Measurements from ENCODE around the gene NFATC3.

The NFATC3 gene

DNA sequence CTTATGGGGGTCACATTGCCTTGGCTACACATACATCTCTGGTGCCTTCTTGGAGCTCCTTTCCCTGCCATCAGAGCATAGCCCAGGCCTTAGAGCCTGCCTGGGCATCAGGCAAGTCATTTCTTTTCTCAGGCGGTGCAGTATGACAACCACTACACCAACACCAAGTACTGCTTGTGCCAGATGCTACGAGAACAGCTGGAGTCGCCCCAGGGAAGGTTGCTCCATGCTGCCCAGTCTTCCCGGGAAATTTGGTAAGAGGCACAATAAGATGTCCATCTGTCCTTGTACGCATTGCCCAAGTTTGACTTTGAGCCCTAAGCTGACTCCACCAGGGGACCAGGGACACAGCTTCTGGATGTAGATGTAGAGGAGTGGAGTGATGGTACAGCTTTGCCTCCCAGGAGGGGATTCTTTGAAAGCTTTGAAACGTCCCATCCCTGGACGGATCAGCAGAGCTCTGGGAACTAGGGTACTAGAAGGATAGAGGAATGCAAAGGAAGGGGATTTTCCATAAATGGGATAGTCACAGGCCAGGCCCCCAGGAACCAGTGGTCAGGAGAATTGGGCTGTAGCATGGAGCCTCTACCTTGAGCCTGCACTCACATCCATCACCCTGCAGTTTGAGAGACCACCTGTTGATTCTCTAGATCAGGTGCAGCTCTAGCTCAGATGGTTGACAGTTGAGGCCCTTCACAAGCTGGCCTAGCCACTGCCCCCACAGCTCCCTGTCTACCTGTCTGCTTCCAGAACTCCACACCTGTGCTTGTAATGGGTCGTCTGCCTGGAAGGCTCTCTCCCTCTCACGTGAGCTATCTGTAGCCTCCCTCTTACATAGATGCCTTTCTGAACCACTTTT, 11.0 kb upstream of the NFATC3 start:
- DNase-seq: no peak

DNA sequence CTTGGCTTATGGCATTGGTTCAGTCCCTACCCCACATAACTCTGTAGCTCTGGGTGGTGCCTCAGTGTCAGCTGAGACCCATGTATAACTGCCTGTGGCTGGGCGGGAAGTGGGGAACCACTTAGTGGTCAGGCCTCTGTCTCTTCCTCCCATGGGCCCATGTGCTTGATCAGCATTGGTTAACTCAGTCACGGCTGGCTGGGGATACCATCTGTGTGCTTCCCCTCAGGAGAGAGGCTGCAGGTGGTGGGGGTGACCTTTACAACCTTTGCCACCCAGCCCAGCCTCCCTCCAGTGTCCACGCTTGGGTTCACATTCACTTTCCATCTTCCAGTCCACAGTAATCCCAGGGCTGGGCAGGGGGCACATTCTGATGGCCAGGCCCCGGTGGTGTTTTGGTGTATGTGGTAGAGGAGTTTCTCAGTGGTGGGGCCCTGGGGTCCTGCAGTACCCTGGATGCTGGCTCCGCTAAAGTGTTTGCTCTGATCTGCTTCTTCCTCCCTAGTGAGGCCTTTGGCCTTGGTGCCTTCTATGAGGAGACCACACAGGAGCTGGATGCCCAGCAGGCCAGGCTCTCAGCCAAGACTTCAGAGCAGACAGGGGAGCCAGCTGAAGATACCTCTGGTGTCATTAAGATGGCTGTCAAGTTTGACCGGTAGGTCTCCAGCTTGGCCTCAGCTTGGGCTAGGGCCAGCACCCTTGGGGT, 10.2 kb upstream of the NFATC3 start:
- DNase-seq: no peak

DNA sequence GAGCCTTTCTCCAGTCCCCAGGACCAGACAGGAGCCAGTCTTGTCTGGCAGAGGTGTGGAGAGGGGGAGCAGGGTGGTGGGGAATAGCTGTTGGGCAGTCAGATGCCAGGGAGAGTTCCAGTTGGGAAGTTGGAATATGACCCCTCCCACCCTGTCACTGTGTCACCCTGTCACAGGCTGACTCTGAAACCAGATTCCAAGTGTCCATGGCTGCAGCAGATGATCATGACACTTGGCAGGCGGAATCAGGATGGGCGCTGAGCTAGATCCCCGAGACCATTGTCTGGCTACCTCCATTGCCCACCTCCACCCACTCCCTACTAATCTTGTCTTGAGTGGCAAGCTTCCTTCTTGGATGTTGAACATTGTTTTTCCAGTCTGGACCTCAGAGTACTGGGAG, 9.2 kb upstream of the NFATC3 start:
- no peak for DNase-seq

DNA sequence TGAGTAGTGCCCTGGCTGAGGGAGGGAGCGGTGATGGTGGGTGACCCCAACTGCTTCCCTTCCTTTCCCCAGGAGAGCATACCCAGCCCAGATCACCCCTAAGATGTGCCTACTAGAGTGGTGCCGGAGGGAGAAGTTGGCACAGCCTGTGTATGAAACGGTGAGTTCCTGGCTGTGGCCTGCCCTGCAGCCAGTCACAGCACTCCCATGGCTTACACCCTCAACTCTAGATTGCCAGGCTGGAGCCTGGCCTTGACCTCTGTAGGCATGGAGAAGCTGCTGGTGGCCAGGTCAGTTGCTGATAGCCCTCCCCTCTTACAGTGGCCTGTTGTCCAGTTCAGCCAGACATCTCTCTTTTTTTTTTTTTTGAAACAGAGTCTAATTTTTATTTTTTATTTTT, 8.6 kb upstream of the NFATC3 start:
- DNase-seq: no peak

DNA sequence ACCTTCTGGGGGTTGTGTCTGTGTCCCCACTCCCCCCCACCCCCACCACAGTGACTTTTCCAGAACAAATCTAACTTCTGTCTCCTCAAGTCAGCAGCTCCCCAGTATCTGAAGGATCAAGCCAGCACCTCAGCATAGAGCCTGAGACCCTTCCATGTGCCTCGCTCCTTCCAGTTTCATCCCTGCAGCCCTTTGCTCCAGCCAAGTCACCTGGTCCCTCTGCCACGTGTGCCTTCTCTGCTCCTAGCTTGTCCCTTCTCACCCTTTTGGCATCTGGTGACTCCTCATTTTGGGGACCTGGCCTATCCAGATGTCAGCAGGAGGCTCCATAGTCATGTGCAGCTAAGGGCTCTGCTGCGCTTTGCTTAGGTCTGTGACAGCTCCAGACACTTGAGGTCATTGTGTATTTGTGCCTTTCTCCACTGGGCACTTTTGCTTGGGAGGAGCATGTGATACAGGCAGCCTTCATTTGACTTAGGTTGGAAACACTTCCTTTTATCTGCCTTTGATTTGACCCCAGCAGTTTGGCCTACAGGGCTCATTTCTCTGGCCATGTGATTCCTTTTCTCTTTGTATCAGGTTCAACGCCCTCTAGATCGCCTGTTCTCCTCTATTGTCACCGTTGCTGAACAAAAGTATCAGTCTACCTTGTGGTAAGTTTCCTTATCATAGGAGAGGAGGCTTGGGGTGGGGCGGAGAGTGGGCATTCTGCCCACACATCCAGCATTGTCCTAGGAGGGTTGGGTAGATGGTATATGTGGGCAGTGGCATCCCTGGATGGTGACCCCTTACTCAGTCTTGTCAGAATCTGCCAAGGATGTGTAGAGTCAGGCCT, 7.1 kb upstream of the NFATC3 start:
- DNase-seq: no peak

DNA sequence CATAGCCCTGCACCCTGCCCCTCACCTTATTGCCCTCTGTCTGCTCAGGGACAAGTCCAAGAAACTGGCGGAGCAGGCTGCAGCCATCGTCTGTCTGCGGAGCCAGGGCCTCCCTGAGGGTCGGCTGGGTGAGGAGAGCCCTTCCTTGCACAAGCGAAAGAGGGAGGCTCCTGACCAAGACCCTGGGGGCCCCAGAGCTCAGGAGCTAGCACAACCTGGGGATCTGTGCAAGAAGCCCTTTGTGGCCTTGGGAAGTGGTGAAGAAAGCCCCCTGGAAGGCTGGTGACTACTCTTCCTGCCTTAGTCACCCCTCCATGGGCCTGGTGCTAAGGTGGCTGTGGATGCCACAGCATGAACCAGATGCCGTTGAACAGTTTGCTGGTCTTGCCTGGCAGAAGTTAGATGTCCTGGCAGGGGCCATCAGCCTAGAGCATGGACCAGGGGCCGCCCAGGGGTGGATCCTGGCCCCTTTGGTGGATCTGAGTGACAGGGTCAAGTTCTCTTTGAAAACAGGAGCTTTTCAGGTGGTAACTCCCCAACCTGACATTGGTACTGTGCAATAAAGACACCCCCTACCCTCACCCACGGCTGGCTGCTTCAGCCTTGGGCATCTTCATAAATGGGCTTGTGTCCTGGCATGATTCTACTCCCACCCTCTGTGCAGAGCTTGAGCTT, 6.3 kb upstream of the NFATC3 start:
- no peak for DNase-seq

DNA sequence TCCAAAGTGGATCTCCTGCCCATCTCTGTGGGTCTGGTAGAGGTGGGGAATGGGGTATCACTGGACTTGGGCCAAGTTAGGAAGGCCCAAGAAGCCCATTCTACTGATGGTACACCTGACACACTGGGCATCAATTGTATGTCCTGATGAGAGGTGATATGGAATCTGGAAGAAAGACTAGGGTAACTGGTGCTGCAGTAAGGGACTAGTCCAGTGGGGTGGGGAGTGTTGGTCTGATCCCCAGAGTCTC, 5.9 kb upstream of the NFATC3 start:
- no peak for DNase-seq

DNA sequence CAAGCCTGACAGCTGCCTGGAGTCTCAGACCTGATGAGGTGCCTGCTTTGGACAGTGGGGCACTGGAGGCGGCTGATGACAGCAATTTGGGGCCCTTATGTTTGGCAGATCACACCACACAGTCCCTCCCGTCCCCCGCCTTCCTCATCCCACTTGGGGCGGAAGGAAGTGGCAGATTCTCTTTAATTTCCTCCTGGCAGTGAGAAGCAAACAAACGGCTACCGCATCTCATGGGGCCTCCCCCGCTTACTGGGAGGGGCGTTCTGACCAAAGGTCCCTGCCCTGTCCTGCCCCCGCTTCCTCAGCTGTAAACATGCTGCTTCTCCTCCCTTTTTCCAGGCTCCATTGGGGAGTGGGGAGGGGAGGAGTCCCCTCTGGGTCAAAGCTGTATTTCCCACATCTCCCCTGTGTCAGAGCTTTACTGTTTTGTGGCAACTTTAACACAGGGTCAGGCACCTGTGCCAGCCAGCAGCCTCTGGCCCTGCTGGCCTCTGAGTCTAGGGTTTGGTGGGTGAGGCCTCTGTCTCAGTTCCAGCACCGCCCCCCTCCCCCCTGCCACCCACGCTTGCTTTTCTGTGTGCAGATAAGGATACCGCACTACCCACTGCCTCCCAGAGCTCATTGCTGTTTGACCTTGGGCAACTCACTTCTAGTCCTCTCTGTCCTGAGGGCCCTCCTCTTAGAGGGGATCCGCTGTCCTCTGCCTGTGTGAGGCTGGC, 5.4 kb upstream of the NFATC3 start:
- DNase-seq: no peak

DNA sequence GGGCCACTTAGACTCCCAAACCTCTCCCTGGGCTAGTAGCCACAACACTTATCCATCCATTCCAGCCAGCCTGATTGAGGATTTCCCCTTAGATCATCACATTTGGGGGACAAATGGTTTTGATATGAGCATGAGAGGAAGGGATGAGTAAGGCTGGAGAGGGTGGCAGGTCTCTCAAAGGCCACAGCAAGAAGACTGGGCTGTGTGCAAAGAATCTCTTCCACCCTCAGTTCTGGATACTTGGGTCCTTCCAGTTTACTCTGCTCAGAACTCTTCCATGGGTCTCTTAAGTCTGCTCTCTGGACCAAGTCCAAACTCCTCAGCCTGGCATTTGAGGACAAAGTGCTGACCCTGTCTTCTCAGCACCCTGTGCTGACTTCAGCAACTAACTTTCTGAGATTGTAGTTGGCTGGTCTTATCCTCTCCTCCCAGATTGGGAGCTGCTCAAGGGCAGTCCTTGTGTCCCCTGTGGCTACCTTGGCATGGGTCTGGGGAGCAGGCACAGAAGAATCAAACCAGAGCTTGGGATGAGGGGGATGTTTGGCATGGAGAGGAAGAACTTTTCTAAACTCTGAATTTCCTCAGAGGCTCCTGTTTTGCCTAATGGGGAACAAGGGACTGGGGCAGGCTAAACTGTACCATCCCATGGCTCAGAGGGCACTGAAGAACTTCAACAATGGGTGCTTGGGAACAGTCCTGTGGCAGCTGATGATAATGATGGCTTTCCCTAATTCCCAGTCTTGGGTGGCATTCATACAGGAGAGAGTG, 3.1 kb upstream of the NFATC3 start:
- no peak for DNase-seq

DNA sequence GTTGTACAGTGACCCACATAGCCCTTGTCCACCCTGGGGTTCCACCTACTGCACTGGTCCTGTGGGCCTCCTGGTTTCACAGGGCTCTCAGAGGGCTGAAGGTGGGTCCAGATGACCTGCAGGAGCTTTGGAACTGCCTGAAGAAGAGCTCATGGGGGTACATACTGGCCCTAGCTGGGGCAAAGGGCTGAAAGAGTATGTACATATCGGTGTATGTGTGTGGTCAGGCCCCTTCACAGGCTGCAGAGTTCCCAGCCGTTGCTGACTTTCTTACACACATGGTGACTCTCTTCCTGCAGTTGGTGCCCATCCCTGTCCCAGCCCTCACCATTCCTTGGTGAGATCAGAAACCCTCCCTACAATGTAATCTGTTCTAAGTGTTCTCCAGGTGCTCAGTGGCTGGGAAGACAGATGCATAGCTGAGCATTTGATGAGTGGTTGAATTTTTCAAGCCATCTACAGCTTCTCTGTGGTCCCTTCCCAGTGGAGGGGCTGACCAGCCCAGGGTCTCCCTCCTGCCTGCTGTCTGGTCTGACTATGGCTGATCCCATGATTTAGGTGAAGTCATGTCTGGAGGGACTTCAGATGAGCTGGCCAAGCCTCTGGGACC, 2.4 kb upstream of the NFATC3 start:
- DNase-seq: no peak

DNA sequence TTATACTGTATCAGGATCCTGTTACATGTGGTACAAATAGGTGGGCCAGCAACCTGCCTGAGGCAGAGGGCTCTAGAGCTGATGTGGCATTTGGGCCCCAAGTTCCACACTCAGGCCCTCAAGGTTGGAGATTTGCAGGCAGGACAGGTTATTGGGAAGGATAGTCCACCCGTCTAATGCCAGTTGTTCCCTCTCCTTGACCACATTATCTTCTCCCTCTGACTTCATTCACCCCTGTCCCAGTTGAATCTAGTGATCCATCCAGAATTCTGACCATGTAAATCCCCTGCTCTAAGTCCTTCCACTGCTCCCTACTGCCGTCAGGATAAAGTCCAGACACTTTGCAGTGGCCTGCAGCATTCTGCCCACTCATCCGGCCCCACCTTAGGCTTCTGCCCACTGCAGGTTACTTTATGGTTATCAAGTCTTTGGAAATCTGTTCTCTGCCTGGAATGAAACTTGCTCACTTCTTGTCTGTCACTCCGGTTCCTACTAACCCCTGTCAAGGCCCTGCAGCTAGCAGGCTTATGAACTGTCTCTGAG, 1.9 kb upstream of the NFATC3 start:
- no peak for DNase-seq

DNA sequence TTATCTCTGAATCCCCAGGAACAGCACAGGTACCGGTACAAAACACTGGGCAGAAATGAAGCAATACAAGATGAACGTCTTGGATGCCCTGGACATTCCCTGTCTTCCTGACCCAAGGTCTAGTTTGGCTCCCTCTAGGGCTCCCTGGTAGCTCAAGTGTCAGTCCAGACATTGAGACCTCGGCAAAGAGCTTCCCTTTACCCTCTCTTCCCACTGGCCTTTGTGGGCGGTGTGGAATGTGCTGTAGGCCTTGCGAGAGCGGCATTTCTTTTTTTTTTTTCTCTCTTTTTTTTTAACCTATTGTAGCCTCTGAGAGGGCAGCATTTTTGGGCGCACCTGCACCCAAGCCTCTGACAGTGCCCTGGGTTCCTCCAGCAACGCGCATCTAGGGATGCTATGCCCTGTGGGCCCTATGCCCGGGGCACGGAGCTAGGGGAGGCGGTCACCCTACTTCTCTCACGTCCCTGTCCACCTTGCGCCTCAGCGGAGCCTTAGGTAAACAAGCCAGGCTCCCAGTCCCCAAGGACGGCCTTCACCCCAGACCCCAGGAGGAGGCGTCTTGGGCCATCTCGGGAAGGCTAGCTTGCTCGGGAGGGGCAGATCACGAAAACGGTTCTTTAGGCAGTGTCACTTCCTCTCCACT, 1.2 kb upstream of the NFATC3 start:
- peak in 1 of 2 experiments; percentile 18 for DNase-seq

DNA sequence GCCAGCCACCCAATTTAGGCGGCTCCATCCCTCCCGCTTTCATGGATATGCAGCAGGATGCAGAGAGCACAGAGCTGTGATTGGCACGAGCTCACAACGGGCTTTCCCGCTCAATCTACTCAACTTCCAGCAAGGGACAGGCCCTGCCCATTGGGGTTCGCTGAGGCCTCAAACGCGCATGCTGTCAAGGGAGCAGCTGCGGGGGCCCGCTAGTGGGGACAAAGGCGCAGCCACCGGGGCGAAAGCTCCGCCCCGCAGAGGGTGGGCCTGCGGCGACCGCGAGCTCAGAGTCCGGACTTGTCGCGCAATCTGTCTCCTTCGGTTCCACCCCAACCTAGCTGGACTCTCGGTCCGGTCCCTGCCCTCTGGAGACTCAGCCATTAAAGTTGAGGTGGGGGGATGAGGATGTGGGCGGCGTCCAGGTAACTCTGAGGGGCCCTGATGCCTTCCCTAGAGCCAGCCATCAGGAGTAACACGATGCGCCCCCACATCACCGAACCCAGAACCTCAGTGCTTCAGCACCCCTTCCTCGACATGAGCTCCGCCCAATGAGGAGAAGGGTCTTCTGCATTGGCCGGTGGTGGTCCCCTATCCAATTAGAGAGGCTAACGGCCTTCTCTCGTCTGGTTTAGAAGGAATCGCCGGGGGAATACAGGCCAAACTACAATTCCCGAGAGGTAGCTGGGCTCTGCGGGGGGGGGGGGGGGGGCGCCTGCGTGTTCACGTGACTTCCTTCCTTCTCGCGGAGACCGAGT, 489 bp upstream of the NFATC3 start:
- peak; percentile 92 to 93 for DNase-seq

DNA sequence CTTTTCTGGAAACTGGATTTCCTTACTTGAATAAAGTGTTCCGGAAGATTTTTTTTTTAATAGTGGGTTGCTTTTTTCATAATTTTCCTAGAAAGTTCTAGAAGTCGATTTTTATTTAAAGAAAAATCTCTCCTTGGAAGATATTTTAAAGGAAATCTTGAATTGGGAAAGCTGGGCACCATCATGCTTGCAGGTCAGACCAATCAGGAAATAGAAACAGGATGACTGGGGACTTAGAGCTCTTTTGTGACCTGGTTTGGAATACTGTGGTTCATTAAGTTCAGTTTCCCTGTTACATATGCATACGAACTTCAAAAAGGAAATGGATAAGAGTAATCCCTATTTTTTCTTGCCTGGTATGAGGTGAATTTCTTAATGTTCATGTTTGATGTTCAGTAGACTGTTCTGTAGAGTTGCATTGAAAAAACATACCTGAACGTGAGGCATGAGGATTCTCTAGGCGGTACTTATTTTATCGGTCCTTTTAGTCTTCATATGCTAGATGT, 1.2 kb downstream of the NFATC3 start:
- peak in 1 of 2 experiments; percentile 4 for DNase-seq

DNA sequence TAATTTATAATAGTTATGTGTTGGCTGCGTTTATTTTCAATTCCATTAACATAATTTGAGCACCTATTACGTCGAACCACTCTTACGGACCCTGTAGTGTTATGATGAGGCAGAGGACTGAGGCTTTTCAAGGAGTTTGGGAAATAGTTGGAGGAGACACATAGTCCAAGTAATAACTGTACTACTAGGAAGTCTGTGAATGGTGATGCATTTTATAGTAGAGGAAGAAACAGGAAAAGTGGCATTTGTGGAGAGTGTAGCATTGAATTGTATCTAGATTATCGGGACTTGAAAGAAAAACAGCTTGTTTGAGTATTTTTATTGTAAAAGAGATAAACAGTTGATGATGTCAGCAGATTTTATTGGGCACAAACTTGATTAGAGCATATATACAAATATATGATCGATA, 1.7 kb downstream of the NFATC3 start:
- DNase-seq: no peak

DNA sequence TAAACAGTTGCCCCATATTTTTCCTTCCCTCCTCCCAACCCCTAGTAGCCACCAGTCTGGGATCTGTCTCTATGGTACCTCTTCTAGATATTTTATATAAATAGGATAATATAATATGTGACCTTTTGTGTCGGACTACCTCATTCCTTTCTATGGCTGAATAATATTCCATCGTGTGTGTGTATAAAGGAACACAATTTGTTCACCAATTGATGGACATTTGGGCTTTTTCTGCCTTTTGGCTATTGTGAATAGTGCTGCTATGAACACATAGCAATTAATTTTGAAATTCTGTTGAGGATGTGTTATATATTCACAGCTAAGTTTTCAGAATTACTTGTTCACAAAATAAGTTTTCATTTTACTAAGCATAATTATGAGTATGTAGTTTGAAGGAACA, 2.5 kb downstream of the NFATC3 start:
- DNase-seq: no peak

DNA sequence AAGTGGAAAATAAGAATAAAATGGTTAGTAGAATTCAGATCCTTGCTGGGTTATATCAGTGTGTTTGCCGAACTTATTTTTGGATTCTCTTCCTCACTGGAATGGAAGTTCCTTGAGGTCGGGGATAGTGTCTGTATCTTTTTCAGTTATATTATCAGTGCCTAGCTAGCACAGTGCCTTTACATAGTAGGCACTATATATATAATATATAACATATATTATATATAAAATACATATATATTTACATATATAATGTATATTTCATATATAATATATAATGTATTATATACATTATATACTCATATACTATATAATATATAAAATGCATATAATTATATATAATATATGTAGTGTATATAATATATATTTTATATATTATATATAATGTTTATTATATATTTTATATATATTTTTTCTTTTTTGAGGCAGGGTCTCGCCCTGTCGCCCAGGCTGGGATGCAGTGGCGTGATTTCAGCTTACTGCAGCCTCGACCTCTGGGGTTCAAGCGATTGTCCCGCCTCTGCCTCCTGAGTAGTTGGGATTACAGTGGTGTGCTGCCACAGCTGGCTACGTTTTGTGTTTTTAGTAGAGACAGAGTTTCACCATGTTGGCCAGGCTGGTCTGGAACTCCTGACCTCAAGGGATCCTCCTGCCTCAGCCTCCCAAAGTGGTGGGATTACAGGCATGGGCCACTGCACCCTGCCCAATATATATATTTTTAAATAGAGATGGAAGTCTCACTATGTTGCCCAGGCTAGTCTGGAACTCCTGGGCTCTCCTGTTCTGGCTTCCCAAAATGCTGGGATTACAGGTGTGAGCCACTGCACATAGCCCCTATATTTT, 3.2 kb downstream of the NFATC3 start:
- no peak for DNase-seq

DNA sequence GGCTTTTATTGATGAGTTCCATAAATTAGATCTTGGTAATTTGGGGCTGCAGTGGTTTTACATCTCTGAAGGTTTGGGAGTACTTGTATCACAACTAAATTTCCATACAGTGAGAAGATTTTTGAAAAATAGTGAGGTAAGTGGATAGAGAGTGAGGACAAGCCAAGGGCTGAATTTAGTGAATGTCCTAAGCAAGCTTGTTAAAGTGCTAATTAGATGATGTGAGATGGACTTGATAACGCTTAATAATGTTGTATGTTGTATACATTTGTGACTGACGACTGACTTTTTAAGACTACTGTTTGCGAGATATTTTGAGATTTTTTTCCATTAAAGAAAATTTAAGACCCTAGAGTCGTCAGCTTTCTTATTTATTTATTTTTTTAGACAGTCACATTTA, 3.9 kb downstream of the NFATC3 start:
- DNase-seq: no peak

DNA sequence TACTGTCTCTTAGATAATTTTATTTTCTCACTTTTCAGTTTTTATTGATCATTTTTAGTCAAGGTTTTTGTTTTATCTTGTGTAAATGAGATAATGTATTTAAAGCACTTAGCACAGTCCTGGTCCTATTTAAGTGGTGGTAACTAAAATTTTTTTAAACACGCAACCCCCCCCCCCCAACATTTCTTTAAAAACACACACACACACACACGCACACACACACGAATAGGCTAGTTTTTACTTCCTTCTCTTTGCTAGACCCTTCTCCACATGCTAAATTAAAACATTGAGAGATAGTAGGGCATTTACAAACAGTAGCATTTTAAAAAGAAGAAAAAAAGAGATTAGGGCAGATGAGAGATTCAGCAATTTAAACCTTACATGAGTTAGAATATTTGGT, 5.0 kb downstream of the NFATC3 start:
- DNase-seq: no peak
